ENCODE data around the gene NEUROD2. TPM values are rescaled to one million over a fixed set of nuclear protein-coding genes. Genes with fewer than 3 reads are reported as not detected.

NEUROD2 gene
- total RNA-seq, 1 experiment from 2014 or later = not detected

- H3K4me1 ChIP-seq (replicated peaks) = peaks cover 19% of the 10 kb centered on the region
Measured at GRCh38 chr17:39618956-39619785, 11.5 kb upstream of the NEUROD2 start.

GRCh38 chr17:39618246-39618913 lies 10.7 kb upstream of the NEUROD2 start:
- peak in 1 of 2 experiments; percentile 25 for DNase-seq (ENCODE audit: low read depth in 1 of 2, low spot score in 2 of 2)
- Histone ChIP-seq H3K27me3 (replicated peaks) (peaks cover 30% of the 10 kb centered on the region), H3K36me3 (no peaks in the 10 kb centered on the region), H3K4me1 (replicated peaks) (peaks cover 19% of the 10 kb centered on the region), H3K27ac (no peak overlapping the region), H3K4me3 (peak overlapping the region; percentile 44), H3K9me3 (replicated peaks) (no peaks in the 10 kb centered on the region)

More at GRCh38 chr17:39618956-39619785, 11.5 kb upstream of the NEUROD2 start:
- Histone ChIP-seq H3K4me3 (no peak overlapping the region), H3K9me3 (replicated peaks) (no peaks in the 10 kb centered on the region), H3K27ac (no peak overlapping the region), H3K27me3 (replicated peaks) (peaks cover 32% of the 10 kb centered on the region), H3K36me3 (no peaks in the 10 kb centered on the region)
- DNase-seq (ENCODE audit: low read depth in 1 of 2, low spot score in 2 of 2) = no peak

GRCh38 chr17:39617446-39618245 lies 9.9 kb upstream of the NEUROD2 start:
- peak in 1 of 2 experiments; percentile 59 for DNase-seq (ENCODE audit: low read depth in 1 of 2, low spot score in 2 of 2)

GRCh38 chr17:39617100-39617445 lies 9.4 kb upstream of the NEUROD2 start:
- H3K36me3 ChIP-seq = no peaks in the 10 kb centered on the region
- DNase-seq (ENCODE audit: low read depth in 1 of 2, low spot score in 2 of 2) = no peak
- no peaks in the 10 kb centered on the region for H3K9me3 ChIP-seq (replicated peaks)
- H3K27ac ChIP-seq = no peak overlapping the region
- H3K4me1 ChIP-seq (replicated peaks) = peaks cover 11% of the 10 kb centered on the region
- peaks cover 38% of the 10 kb centered on the region for H3K27me3 ChIP-seq (replicated peaks)
- no peak overlapping the region; the same call in 1 of the 2 replicates for H3K4me3 ChIP-seq

More at GRCh38 chr17:39617446-39618245, 9.9 kb upstream of the NEUROD2 start:
- Histone ChIP-seq H3K9me3 (replicated peaks) (no peaks in the 10 kb centered on the region), H3K4me3 (peak overlapping the region; percentile 44), H3K4me1 (replicated peaks) (peaks cover 14% of the 10 kb centered on the region), H3K27ac (no peak overlapping the region), H3K27me3 (replicated peaks) (peaks cover 35% of the 10 kb centered on the region), H3K36me3 (no peaks in the 10 kb centered on the region)

GRCh38 chr17:39615434-39615833 lies 7.7 kb upstream of the NEUROD2 start:
- H3K4me3 ChIP-seq = no peak overlapping the region
- H3K27ac ChIP-seq = no peak overlapping the region
- H3K36me3 ChIP-seq = no peaks in the 10 kb centered on the region
- H3K4me1 ChIP-seq (replicated peaks) = peaks cover 10% of the 10 kb centered on the region
- H3K9me3 ChIP-seq (replicated peaks) = no peaks in the 10 kb centered on the region
- no peak for DNase-seq (ENCODE audit: low read depth in 1 of 2, low spot score in 2 of 2)
- H3K27me3 ChIP-seq (replicated peaks) = peaks cover 48% of the 10 kb centered on the region

GRCh38 chr17:39614545-39615157 lies 6.9 kb upstream of the NEUROD2 start:
- peaks cover 52% of the 10 kb centered on the region for H3K27me3 ChIP-seq (replicated peaks)
- H3K9me3 ChIP-seq (replicated peaks) = no peaks in the 10 kb centered on the region
- no peak for DNase-seq (ENCODE audit: low read depth in 1 of 2, low spot score in 2 of 2)
- no peak overlapping the region for H3K4me3 ChIP-seq
- peaks cover 10% of the 10 kb centered on the region for H3K4me1 ChIP-seq (replicated peaks)
- H3K27ac ChIP-seq = no peak overlapping the region
- H3K36me3 ChIP-seq = no peaks in the 10 kb centered on the region

GRCh38 chr17:39612935-39613464 lies 5.3 kb upstream of the NEUROD2 start:
- no peak for DNase-seq (ENCODE audit: low read depth in 1 of 2, low spot score in 2 of 2)
- Histone ChIP-seq H3K4me3 (no peak overlapping the region), H3K27me3 (replicated peaks) (peaks cover 58% of the 10 kb centered on the region), H3K27ac (no peak overlapping the region), H3K9me3 (replicated peaks) (no peaks in the 10 kb centered on the region), H3K36me3 (no peaks in the 10 kb centered on the region), H3K4me1 (replicated peaks) (peaks cover 6% of the 10 kb centered on the region)

GRCh38 chr17:39612291-39612894 lies 4.7 kb upstream of the NEUROD2 start:
- Histone ChIP-seq H3K27me3 (replicated peaks) (peaks cover 57% of the 10 kb centered on the region), H3K36me3 (no peaks in the 10 kb centered on the region), H3K27ac (no peak overlapping the region), H3K9me3 (replicated peaks) (no peaks in the 10 kb centered on the region), H3K4me1 (replicated peaks) (peaks cover 3% of the 10 kb centered on the region), H3K4me3 (no peak overlapping the region)
- no peak for DNase-seq (ENCODE audit: low read depth in 1 of 2, low spot score in 2 of 2)

- H3K9me3 ChIP-seq (replicated peaks) = no peaks in the 10 kb centered on the region
- no peak overlapping the region for H3K27ac ChIP-seq
- no peak overlapping the region for H3K4me3 ChIP-seq
- H3K4me1 ChIP-seq (replicated peaks) = no peaks in the 10 kb centered on the region; the same call in 1 of the 2 replicates
- H3K36me3 ChIP-seq = no peaks in the 10 kb centered on the region
- peaks cover 57% of the 10 kb centered on the region for H3K27me3 ChIP-seq (replicated peaks)
- DNase-seq (ENCODE audit: low read depth in 1 of 2, low spot score in 2 of 2) = no peak
Measured at GRCh38 chr17:39611401-39612112, 3.8 kb upstream of the NEUROD2 start.

GRCh38 chr17:39609416-39610025 lies 1.8 kb upstream of the NEUROD2 start:
- Histone ChIP-seq H3K4me1 (replicated peaks) (peaks cover 3% of the 10 kb centered on the region; the same call in 1 of the 2 replicates), H3K9me3 (replicated peaks) (no peaks in the 10 kb centered on the region), H3K27ac (no peak overlapping the region), H3K27me3 (replicated peaks) (peaks cover 65% of the 10 kb centered on the region), H3K4me3 (no peak overlapping the region), H3K36me3 (no peaks in the 10 kb centered on the region)
- DNase-seq (ENCODE audit: low read depth in 1 of 2, low spot score in 2 of 2) = no peak

GRCh38 chr17:39608142-39608981 lies 642 bp upstream of the NEUROD2 start:
- DNase-seq (ENCODE audit: low read depth in 1 of 2, low spot score in 2 of 2) = no peak
- Histone ChIP-seq H3K27ac (no peak overlapping the region), H3K36me3 (no peaks in the 10 kb centered on the region), H3K4me1 (replicated peaks) (peaks cover 3% of the 10 kb centered on the region; the same call in 1 of the 2 replicates), H3K4me3 (no peak overlapping the region), H3K9me3 (replicated peaks) (no peaks in the 10 kb centered on the region), H3K27me3 (replicated peaks) (peaks cover 77% of the 10 kb centered on the region)
